T-helper 22 cell (primary cell): ENCODE data around the gene KY.

Source experiments
- DNase-seq: peaks from one replicate; pipeline ENCODE4 v3.0.0-alpha.2; 2020; ENCODE audit warnings: low read depth

KY gene

DNA sequence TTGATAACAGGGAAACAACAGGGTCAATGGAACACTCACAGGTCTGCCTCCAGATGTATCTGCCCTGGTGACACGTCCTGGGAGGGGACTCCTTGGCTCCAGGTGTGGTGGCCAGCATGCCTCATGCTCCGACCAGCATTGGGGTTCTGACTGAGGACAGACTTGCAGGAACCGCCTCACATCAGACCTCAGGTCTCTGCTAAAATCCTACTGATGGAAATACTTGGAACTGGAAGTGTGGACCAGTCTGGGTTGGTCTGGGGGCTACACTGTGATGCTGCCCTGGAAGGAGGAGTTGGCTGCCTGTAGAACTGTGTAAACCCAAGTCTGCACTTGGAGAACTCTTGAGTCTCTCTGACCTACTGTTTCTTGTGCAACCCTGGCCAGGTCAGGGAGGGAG, 17.1 kb upstream of the KY start:
- DNase-seq, result no peak

DNA sequence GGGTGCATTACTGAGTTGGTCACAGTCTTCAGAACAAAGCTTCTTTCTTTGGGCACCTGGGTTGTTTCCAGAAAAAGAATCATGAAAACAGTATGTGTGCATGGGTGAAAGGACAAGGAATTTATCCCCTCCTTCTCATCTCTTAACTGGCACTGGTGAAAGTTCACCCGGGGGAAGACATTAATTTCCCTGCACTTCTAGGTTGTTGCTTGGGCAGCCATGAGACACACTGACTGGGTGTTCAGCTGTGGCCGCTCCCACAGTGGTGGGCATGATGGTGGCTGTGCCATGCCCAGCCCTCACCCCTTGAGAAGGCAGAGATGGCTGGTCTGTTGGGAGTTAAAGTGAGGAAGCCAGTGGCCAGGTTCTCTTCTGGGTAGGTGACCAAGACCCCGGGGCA, 16.6 kb upstream of the KY start:
- DNase-seq, result no peak

DNA sequence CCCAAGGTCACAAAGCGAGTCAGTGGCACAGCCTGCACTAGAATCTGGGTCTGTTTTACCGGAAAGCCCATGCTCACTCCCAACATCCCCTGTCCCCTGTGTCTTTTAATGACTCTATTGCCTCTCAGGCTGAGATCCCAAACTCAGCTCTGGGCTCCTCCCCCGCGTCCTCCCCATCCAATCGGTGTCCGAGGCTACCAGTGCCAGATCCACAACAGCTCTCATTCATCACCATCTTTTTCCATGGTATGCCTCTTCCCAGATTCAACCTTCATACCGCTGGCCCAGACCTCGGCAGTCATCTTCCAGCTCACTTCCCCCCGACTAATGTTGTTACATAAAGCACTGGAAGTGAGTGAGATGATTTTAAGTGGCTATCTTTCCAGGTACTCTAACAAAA, 16.1 kb upstream of the KY start:
- no peak for DNase-seq

DNA sequence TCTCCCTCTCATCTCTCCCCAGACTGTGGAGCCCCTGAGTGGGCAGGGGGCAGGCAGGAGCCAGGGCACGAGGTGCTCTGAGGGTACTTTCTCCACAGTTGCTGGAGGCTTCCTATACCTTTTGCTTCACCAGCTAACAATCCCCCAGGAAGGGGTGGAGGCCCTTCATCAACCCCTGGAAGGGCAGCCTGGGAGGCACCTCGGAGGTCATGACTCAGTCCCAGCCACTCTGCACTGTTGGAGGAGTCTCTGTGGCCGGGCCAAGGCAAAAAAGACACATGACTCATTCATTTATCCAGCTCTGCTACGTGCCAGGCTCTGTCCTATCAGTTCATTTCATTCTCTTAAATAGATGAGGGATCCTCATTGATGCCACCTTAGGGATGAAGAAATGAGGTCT, 15.6 kb upstream of the KY start:
- no peak for DNase-seq

DNA sequence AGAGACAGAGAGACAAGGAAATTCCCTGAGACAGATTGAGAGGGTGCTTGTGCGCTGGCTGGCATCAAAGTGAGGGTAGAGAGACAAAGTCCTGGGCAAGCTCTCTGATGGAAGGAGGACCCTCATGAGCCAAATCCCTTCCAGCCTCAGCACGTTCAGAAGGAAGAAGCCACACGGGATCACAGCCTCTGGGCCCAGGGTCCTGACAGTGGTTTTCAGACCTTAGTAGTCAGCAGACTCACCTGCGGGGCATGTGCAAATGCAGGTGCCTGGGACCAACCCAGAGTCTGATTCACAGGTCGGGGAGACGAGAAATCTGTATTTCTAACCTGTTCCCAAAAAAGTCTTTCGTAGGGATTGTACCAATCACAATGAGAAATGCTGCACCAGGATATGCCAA, 15.2 kb upstream of the KY start:
- no peak for DNase-seq

DNA sequence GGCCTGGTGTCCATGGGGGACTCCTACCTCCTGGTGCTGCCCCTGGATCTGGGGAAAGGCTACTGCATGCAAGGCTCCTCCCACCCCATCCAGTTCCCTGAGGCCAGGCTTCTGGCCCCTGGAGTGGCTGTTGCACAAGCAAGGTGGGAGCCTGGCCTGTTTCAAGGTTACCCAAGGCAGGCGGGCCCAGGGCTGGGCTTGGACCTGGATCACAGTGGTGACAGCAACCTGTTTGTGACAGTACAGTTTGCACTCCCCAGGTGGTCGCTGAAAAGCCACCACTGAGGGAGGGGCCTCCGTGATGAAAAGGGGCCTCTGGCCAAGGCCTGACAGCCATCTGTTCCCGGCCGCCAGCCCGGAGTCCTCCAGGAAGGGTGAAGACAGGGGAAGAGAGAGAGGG, 14.4 kb upstream of the KY start:
- DNase-seq, result no peak

DNA sequence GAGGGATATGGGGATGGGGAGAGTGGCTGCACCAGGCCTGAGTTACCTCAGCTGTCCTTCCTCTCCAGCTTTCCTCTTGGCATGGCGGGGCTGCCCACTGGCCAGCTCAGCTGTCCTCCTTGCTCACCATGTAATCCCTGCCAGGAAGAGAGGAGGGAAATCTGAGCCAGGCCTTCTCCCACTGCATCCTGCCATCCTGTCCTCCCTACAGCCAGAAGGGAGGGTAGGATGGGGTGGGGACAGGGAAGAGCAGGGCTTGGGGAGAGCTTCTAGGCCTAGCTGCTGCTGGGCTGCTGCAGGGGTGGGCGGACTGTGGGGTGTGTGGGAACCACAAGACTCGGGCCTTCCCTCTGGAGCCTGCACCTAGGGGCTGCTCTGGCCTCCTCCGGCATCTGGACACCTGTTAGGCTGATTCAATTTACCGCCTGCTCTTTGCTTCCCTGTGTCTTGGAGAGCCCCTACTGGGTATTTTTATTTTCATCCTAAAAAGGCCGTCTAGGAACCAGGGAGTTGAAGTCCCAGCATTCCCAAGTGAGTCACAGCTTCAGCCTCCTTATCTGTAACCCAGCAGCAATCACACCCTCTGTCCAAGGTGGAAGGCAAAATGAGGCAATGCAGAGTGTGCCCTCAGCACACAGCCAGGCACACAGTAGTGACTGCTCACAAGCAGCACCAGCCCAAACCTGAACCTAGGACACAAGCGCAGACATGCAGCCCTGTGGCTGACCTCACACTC, 13.1 kb upstream of the KY start:
- no peak for DNase-seq

DNA sequence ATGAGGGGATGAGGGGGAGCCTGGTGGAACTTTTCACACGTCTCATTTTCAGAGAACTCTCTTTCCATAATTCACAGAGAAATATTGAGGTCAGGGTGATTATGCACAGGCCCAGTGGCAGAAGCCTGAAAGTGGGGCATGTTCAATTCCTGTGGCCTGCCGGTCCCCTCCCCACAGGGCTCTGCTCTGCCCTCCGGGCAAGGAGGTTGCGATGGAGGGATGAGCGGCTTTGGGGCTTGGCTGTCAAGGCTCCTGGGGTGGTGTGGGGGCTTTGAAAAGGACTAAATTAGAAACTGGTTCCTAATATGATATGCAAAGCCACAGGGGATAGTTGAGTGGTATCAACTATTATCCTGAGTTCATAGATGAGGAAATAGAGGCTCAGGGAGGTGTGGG, 9.2 kb upstream of the KY start:
- DNase-seq, result no peak

DNA sequence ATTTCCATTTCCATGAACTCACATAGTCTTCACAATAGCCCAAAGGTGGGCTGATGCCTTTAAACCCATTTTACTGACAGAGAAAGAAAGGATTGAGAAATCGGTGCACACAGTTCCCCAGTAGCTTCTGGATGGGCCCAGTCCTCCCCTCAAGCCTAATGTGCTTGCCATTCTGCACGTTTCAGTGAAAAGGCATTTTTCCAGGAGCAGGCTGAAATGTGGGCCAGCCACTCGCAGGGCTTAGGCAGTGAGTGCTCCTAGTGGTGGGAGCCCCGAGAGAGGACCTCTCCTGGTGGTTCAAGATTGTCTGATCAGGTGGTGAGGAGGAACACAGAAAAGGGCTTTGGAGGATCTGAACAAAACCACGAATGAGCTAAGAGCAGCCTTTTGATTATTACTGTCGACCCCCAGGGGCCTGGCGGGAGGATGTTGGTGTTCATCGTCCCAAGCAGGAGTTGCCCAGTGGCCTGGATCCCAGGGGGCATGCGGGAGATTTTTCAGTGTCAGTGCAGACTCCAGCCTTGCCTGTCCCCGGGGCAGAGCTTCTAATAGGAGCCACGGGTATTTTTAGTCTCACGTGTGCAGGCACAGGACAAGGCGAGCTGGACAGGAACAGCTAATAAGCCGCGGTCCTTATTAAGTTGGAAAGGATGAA, 8.7 kb upstream of the KY start:
- DNase-seq, result no peak

DNA sequence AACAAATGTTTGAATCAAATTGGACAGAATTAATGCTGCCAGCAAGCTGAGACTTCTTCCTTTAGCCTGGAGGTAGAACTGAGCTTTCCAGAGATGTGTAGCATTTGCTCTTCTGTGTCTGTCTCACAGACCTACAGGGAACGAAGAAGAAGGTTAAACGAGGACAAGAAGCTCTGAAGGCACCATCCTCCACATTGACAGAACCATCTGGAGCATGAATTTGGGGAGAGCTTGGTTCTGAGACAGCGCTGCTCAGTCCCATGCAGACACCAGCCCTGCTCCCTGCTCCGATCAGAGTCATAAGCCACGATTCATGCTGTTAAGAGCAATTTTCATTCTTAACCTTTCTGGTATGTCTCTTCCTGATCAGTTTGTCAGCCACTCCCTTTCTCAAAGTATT, 7.7 kb upstream of the KY start:
- no peak for DNase-seq

DNA sequence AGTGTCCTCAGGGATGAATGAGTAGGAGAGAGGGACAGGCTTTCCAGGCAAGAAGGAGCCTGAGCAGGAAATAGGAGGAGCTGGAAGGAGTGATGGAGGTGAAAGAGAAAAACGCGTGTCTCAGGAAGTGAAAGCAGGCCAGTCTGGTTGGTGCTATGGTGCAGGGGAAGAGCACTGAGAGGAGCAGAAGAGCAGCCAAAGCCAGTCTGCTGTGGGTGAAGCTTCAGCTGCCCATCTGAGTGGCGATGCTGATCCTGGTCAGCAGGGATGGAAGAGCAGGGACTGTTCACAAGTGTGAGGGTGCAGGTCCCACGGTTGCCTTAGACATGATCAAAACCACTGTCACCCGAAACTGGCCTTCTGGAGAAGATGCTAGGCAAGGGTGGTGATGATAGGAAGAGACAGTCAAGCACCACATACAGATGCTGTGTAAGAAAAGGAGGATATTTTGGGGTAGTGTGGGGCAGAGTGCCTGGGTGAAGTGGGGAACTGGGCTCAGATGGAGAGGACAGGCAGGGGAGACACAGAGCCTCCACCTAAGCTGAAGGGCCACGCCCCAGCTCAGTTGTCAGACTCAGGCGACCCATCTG, 5.5 kb upstream of the KY start:
- no peak for DNase-seq

DNA sequence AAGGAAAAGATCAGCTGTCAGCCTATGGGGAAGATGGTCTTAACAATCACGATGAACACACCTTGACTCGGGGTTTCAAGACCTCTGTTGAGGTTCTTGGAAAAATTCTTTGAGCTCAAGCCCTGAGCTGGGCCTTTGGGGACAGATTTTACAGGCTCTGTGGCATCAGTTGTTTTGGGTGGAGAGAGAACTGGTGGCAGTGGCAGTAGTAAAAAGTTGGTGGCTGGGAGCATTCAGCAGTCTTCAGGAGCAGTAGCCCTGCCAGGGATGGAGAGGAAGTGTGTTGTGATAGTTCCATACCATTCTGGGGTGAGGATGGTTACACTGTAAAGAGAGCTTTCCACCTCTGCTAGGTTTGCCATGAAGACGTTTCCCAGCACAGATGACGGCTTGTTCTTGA, 4.9 kb upstream of the KY start:
- no peak for DNase-seq

DNA sequence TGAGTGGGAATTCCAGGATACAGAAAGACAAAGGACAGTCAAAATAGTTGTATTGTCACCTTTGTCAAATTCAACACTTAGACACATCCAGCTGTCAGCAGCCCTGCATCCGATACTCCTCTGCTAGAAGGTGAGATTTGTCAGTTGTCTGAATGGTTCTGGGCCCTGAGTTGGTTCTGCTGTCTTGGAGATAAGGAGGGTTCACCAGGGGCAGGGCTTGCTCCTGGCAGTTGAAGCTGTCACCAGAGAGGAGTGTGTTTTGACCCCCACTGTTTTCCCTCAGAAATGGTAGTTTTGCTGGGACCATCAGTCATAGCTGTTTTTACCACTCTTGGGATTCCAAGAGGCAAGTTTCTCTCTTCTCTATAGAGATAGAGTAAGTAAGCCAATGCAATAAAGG, 3.2 kb upstream of the KY start:
- no peak for DNase-seq

DNA sequence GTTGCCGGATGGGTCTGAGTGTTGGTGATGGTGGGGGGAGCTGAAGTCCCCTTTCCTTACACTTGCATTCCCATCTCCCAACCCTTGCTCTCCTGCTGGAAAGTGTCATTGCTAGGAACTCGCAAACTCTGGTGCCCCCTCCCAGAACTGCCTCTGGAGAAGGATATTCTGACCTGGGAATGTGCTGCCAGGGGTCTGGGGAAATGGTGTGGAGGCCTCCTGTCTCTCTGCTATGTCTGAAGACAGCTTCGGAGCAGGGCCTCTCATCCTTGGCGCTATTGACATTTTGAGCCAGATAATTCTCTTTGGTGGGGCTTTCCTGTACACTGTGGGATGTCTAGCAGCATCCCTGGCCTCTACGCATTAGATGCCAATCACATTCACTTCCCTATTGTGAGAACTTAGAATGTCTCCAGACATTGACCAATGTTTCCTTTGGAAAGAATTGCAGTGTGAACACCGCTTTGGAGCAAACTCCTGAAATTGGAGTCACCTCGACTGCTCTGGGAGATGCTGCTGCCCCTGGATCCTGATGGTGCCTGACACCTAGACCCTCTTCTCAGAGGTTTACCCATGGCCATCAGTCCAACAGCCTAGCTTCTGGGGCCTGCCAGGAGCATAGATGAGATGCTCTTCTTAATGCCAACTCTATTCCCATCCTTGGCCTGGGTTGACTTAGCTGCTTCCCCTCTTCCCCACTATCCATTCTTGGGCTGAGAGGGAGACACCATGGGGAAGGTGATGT, 2.2 kb upstream of the KY start:
- no peak for DNase-seq

DNA sequence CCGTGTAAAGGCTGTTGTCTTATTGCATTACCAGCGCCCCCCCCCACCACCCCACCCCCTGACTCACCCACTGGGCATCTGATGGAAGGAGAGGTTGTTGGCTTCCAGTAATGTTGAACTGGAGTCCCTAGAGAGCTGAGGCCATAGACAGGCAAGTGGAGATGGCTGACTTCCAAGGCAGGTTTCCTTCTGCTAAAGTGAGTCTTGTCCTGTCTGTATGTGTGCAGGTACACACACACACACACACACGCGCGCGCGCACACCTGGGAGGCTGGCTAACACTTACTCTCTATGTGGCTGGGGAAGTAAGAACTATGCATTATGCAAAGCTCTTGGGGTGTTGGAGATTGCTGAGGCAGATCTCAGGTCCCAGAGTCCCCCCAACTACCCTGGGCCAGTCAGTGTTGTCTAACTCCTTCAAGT, 1.6 kb upstream of the KY start:
- DNase-seq, result no peak

DNA sequence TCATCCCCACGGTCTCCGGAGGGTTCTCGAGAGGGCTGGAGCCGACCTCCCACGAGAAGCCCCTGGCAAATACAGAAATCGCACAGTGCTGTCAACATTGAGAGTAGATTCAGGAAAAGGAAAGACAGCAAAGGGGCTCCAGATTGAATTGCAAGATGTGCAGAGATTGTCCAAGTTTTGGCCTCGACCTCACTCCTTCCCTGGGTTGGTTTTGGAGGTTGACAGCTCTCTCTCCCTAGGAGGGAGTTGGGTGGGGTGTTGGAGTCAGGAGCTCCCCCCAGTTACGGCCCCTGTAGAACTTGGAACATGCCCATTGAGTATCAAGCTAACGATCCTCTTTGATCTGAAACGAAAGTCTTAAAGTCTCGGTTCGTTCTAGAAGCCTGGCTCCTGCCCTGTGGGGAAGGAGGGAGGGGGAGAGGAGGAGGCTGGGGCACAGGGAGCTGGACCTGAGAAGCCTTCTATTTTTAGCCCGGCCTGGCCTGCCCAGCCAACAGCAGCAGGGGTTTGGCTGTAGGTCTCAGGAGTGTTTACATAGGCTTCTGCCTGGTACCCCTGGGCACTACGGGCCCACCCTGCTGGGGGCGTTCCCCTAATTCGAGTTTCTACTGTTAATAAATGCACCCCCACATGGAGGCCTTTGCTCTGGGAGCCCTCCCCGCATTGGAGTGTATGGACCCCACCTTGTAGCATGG, 672 bp upstream of the KY start:
- DNase-seq, result no peak

DNA sequence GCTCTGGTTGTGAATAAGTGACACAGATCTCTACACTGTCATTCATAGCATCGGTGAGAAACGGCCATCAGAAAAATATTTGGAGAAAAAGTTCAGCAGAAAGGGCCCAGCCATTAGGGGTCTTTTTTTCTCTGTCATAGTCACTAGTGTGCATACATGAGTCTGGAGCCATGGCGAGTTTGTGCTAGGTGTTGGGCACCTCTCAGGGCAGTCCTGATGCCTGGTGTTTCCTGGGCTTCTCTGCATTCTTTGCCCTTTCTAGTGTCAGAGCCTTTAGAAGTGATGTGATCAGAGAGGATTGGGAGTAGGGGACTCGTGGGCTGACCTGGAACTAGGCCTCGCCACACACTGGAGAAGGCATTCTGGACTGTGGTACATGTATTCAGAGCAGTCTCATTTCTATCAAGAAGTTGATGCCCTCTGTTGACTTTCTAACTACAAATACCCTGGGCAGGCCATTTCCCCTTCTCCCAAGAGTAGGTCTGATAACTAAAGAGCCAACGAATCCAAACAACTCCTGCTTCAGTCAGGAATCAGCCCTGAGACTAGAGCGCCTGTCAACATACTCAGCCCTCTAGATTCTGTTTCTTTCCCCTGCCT, 1.6 kb downstream of the KY start:
- DNase-seq, result no peak

DNA sequence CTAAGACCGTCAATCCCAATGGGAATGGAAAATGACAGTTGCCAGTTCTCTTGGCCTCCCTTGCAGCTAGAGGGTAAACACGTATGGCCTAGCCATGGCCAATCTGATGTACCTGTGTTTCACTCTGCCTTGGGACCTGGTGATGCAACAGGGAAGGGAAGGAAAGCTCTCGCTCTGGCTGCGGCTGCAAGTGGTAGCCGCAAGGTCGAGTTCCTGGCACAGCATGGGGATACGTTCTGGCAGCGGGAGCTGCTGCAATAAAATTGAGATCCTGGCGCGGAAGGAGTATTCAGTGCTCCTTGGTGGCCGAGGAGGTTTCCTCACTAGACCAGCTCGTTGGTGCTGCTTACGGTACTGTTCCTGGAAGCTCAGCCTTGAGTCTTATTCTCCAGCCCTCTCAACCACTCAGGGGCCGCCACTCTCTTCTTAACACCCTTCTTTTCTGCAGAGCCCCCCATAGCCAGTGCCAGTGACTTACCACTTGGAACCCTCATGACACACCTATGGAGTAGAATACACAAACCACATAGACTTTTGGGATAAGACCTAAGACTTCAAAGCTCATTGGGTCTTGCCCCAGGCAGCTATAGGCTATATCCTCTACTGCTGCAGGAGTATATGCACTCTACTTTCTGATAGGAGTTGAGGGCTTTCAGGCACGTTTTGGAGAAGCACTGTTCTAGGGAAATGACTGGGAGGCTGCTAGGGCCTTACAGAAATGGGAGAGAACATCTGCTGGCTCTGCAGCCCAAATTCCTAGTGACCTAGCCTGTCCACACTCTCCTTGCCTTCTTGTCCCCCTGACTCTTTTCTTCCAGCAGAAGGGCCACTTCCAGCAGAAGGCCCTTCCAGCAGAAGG, 2.7 kb downstream of the KY start:
- no peak for DNase-seq

DNA sequence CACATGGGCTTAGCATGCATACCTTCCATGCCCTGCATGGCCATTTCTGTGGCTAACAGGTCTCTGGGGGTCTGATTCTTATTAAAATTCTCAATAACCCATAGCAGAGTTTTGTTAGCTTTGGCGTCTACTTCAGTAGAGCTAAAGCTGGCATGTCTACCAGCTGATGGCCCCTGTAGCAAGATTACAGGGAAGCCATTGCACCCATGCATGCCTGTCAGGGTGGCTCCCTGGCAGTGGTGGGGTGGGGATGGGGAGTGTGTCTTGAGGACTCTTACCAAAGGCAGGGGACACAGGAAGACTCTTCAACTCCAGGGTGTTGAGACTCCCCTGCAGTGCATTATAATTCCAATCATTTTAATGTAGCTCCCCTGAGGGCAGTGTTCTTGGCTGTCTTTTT, 4.7 kb downstream of the KY start:
- no peak for DNase-seq

DNA sequence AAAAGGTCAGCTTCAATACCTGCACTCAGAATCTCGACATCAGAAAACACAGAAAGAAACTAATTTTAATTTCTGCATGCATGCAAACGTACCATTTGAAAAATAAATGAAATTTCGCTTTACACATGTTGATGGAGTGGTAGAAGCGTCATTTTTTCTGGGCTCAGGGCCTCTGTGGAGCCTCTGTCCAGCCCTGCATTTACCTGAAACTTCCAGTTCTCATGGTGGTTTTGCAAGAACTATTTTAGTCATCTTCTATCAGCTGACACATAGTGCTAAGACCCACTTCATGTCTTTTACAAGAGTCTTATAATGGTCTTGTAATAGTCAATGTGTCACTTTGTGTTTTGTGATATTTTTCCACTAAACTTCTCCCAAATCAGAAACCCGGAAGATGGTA, 5.3 kb downstream of the KY start:
- no peak for DNase-seq
